Activated naive CD8-positive, alpha-beta T cell treated with anti-CD3 and anti-CD28 coated beads, Interleukin-2, amount 50 U/mL, for 24 hours (primary cell): ENCODE data around the gene PARN.
"Not testable (repeated sequence)": the region's sequence is repeated elsewhere in the genome, so short reads cannot be mapped to it uniquely, and the experiment has no call there.

Experiments
- ATAC-seq: fragments of 150-1000 bp; cut with Tn5 transposase; one replicate; pipeline ENCODE4 v1.10.0; 2021
- DNase-seq: peaks from one replicate; pipeline ENCODE4 v3.0.0; 2021
- H3K27ac Mint-ChIP-seq: one replicate; pipeline ENCODE4 v1.8.0; 2021; ENCODE audit warnings: mild to moderate bottlenecking, mixed read lengths
- H3K27me3 Mint-ChIP-seq: one replicate; pipeline ENCODE4 v1.8.0; 2021; ENCODE audit warnings: mixed read lengths
- H3K36me3 Mint-ChIP-seq: one replicate; pipeline ENCODE4 v1.8.0; 2021; ENCODE audit warnings: low read depth, mixed read lengths
- H3K4me1 Mint-ChIP-seq: one replicate; pipeline ENCODE4 v1.8.0; 2021; ENCODE audit warnings: mixed read lengths
- H3K4me3 Mint-ChIP-seq: one replicate; pipeline ENCODE4 v1.8.0; 2021; ENCODE audit warnings: mild to moderate bottlenecking, moderate library complexity, mixed read lengths
- H3K9me3 Mint-ChIP-seq: one replicate; pipeline ENCODE4 v1.8.0; 2021; ENCODE audit warnings: mixed read lengths

The PARN gene

GRCh38 chr16:14428043-14428442 lies 202.0 kb downstream of the PARN start:
- ATAC-seq (no peak), DNase-seq (no peak)
- peaks cover 9% of the 10 kb centered on the region for H3K36me3 Mint-ChIP-seq
- no peak overlapping the region for H3K4me3 Mint-ChIP-seq
- H3K27ac Mint-ChIP-seq = no peak overlapping the region
- H3K27me3 Mint-ChIP-seq = no peaks in the 10 kb centered on the region
- no peaks in the 10 kb centered on the region for H3K9me3 Mint-ChIP-seq
- H3K4me1 Mint-ChIP-seq = no peaks in the 10 kb centered on the region

DNA sequence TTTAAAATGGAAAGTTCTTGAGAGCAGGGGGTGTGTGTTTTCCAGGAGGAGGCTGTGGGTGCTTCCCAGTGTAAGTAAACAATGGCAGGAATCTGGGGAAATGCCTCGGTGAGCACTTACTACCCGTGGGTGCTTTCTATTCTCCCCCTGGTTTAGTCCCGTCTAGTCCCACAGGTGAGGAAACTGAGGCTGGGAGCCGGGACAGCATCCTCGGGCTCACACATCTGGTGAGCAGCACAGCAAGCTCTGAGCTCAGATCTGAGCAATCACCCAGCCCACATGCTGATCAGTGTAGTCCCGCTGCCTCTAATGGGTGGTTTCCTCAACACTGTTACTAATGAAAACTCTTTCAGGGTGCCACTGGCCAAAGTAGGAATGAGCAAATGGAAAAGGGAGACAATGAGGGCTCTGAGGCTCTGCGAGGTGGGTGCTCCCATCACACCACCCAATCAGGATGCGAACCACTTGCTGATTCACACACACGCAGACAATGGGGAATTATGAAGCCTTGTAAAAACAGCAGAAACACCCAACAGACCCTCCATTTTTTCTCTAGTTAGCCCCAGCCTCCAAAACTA lies 202.6 kb downstream of the PARN start:
- Mint-ChIP-seq H3K4me1 (no peaks in the 10 kb centered on the region), H3K4me3 (no peak overlapping the region), H3K27ac (no peak overlapping the region), H3K27me3 (no peaks in the 10 kb centered on the region), H3K9me3 (no peaks in the 10 kb centered on the region), H3K36me3 (peaks cover 8% of the 10 kb centered on the region)
- DNase-seq (no peak), ATAC-seq (no peak)

DNA sequence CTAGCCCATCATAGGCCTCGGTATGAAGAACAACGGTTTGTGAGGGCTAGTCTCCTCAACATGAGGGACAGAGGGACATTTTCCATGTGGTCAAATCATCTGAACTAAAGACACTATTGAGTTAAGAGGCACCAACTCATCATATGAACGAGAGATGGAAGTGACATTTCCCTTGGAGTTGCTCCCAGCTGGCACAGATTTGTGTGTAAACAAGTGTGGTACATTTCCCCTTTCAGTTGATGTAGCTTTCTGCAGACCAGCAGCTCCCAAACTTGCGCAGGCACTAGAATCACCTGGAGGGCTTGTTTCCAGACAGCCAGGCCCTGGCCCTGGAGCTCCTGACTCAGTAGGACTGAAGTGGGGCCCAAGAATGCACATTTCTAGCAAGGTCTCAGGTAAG lies 205.5 kb downstream of the PARN start:
- DNase-seq (no peak), ATAC-seq (no peak)
- Mint-ChIP-seq H3K27me3 (no peaks in the 10 kb centered on the region), H3K36me3 (peaks cover 2% of the 10 kb centered on the region), H3K9me3 (no peaks in the 10 kb centered on the region), H3K4me3 (no peak overlapping the region), H3K27ac (no peak overlapping the region), H3K4me1 (no peaks in the 10 kb centered on the region)

GRCh38 chr16:14423344-14423743 lies 206.7 kb downstream of the PARN start:
- ATAC-seq (no peak), DNase-seq (no peak)
- Mint-ChIP-seq H3K27me3 (no peaks in the 10 kb centered on the region), H3K36me3 (no peaks in the 10 kb centered on the region), H3K9me3 (no peaks in the 10 kb centered on the region), H3K4me3 (no peak overlapping the region), H3K27ac (no peak overlapping the region), H3K4me1 (no peaks in the 10 kb centered on the region)

GRCh38 chr16:14420721-14421488 lies 209.2 kb downstream of the PARN start:
- DNase-seq (no peak), ATAC-seq (no peak)
- Mint-ChIP-seq H3K9me3 (no peaks in the 10 kb centered on the region), H3K4me1 (no peaks in the 10 kb centered on the region), H3K27me3 (no peaks in the 10 kb centered on the region), H3K4me3 (no peak overlapping the region), H3K27ac (no peak overlapping the region), H3K36me3 (no peaks in the 10 kb centered on the region)

- H3K9me3 Mint-ChIP-seq, H3K36me3 Mint-ChIP-seq, DNase-seq, H3K27me3 Mint-ChIP-seq, ATAC-seq, H3K4me1 Mint-ChIP-seq, H3K27ac Mint-ChIP-seq, H3K4me3 Mint-ChIP-seq: not testable (repeated sequence)
These were observed 209.8 kb downstream of the PARN start for GRCh38 chr16:14420243-14420642.

- no peaks in the 10 kb centered on the region for H3K36me3 Mint-ChIP-seq
- no peaks in the 10 kb centered on the region for H3K9me3 Mint-ChIP-seq
- H3K4me3 Mint-ChIP-seq = no peak overlapping the region
- H3K4me1 Mint-ChIP-seq = no peaks in the 10 kb centered on the region
- DNase-seq (no peak), ATAC-seq (no peak)
- H3K27me3 Mint-ChIP-seq = no peaks in the 10 kb centered on the region
- H3K27ac Mint-ChIP-seq = no peak overlapping the region
These were observed 210.2 kb downstream of the PARN start for GRCh38 chr16:14419817-14420216.

DNA sequence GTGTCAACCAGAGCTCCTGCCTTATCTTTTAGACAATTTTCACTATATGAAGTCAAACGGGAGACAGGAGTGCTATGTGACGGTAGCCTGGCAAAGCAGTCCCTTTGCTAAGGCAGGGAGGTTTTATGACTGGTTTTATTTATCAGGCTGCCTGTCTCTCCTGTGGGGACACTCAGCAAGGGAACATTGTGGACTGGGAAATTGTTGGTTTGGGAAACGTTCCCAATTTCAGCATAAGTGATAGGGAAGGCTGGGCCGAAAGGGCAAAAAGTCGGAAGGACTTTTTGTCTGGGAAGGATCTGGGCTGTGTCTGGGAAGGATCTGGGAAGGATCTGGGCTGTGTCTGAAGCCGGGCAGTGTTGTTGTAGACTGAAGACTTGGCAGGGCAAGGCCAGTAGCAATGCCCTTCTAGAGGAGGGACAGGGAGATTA lies 211.2 kb downstream of the PARN start:
- no peak for ATAC-seq
- Mint-ChIP-seq H3K27me3 (no peaks in the 10 kb centered on the region), H3K4me1 (no peaks in the 10 kb centered on the region), H3K9me3 (no peaks in the 10 kb centered on the region), H3K36me3 (no peaks in the 10 kb centered on the region), H3K4me3 (no peak overlapping the region), H3K27ac (no peak overlapping the region)
- DNase-seq = no peak

DNA sequence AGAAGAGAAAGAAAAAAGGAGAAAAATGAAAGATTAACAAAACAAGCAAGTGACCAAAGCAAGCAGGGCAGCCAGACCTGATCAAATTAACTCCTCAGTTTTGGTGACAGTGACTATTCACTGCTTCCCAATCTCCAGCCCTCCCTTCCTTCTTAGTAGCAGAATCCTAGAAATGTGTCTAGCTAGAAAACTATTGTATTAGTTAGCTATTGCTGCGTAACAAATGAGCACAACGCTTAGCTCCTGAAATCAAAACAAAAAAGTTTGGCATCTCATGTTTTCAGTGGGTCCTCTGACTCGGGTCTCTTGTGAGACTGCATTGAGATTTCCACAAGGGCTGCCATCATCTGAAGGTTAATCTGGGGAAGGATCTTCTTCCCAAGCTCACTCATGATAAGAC lies 213.9 kb downstream of the PARN start:
- no peaks in the 10 kb centered on the region for H3K36me3 Mint-ChIP-seq
- H3K4me1 Mint-ChIP-seq = no peaks in the 10 kb centered on the region
- no peak for ATAC-seq
- H3K27ac Mint-ChIP-seq = no peak overlapping the region
- no peaks in the 10 kb centered on the region for H3K27me3 Mint-ChIP-seq
- no peak for DNase-seq
- no peaks in the 10 kb centered on the region for H3K9me3 Mint-ChIP-seq
- no peak overlapping the region for H3K4me3 Mint-ChIP-seq

DNA sequence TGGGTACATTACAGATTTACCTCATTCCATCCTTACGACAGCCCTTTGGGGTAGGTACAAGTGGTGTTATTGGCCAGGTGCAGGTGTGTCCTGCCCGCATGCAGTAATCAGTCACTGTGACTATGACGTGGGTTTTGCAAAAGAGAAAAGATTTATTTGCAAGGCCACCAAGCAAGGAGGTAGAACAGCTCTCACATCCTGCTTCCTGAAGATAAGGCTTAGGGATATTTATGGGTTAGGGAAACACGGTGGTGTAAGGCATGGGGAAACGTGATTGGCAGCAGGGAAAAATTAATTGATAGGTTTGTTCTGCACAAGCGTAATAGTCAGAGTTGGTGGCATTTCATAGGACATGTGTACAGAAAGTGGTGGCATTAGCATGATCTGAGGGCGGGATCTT lies 214.8 kb downstream of the PARN start:
- no peaks in the 10 kb centered on the region for H3K9me3 Mint-ChIP-seq
- no peaks in the 10 kb centered on the region for H3K27me3 Mint-ChIP-seq
- ATAC-seq (no peak), DNase-seq (no peak)
- H3K4me1 Mint-ChIP-seq = no peaks in the 10 kb centered on the region
- no peak overlapping the region for H3K27ac Mint-ChIP-seq
- H3K4me3 Mint-ChIP-seq = no peak overlapping the region
- no peaks in the 10 kb centered on the region for H3K36me3 Mint-ChIP-seq

DNA sequence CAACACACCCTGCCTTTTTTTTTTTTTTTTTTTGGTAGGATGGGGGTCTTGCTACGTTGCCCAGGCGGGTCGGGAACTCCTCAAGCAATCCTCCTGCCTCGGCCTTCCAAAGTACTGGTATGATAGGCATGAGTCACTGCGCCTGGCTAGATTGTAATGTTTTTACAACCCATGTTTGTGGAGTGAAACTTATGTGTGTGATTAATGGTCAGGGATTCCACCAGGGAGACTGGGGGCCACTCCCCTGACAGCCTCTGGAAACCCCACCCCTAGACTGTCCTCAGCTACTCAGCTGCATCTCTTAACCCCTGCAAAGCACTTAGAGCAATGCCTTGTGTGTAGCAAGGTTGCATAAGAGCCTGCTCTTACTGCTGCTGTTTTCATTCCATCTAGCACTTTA lies 220.5 kb downstream of the PARN start:
- Mint-ChIP-seq H3K27ac (no peak overlapping the region), H3K36me3 (no peaks in the 10 kb centered on the region)

GRCh38 chr16:14407786-14408399 lies 222.2 kb downstream of the PARN start:
- H3K4me1 Mint-ChIP-seq = no peaks in the 10 kb centered on the region
- no peaks in the 10 kb centered on the region for H3K9me3 Mint-ChIP-seq
- no peaks in the 10 kb centered on the region for H3K27me3 Mint-ChIP-seq
- no peak for ATAC-seq
- H3K27ac Mint-ChIP-seq = no peak overlapping the region
- H3K36me3 Mint-ChIP-seq = no peaks in the 10 kb centered on the region
- DNase-seq = no peak
- H3K4me3 Mint-ChIP-seq = no peak overlapping the region

More for the DNA sequence above, 220.5 kb downstream of the PARN start:
- Mint-ChIP-seq H3K4me3 (no peak overlapping the region), H3K4me1 (no peaks in the 10 kb centered on the region), H3K27me3 (no peaks in the 10 kb centered on the region), H3K9me3 (no peaks in the 10 kb centered on the region)
- ATAC-seq (no peak), DNase-seq (no peak)

GRCh38 chr16:14405611-14406537 lies 224.2 kb downstream of the PARN start:
- Mint-ChIP-seq H3K27me3 (peaks cover 2% of the 10 kb centered on the region), H3K36me3 (no peaks in the 10 kb centered on the region), H3K4me3 (no peak overlapping the region), H3K9me3 (no peaks in the 10 kb centered on the region), H3K27ac (no peak overlapping the region), H3K4me1 (no peaks in the 10 kb centered on the region)
- ATAC-seq = peak; percentile 36
- peak; percentile 38 for DNase-seq

DNA sequence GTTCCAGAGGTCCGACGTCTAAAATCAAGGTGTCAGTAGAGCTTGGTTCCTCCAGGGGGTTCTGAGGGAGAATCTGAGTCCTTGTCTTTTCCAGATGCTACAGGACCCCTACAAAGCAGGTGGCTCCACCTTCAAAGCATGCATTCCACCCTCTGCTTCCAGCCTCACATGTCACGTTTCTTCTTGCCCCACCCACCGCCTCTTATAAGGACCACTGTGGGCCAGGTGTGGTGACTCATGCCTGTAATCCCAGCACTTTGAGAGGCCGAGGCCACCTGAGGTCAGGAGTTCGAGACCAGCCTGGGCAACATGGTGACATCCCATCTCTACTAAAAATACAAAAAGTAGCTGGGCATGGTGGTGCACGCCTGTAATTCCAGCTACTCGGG lies 227.1 kb downstream of the PARN start:
- not testable (repeated sequence) for H3K27ac Mint-ChIP-seq, H3K27me3 Mint-ChIP-seq, H3K36me3 Mint-ChIP-seq, ATAC-seq, H3K4me3 Mint-ChIP-seq, DNase-seq, H3K4me1 Mint-ChIP-seq, H3K9me3 Mint-ChIP-seq
